Aorta (tissue), 5 donors: ENCODE data around the gene IFIH1. TPM values are rescaled to one million over a fixed set of nuclear protein-coding genes. Genes with fewer than 3 reads are reported as not detected.

ENCODE experiments used
- ATAC-seq: fragments of 200-7000 bp; cut with Tn5 transposase; one replicate; pipeline ENCODE4 v1.9.1; 2022; ENCODE audit warnings: moderate library complexity; ENCODE audit not compliant: low FRiP score
- DNase-seq, 2 donors: peaks; one replicate each; pipeline ENCODE4 v3.0.0-alpha.2; 2020
- H3K27ac ChIP-seq, 2 donors: one replicate each; pipeline ENCODE4 v1.5.1; 2013; ENCODE audit warnings: low read length in 2 of 2, mild to moderate bottlenecking in 2 of 2, moderate library complexity in 2 of 2, control low read depth in 1 of 2, inconsistent platforms in 1 of 2, low read depth in 1 of 2
- H3K27me3 ChIP-seq, 2 donors: one replicate each; pipeline ENCODE4 v1.6.1; 2013; ENCODE audit warnings: control low read depth in 1 of 2, low read length in 1 of 2, mild to moderate bottlenecking in 1 of 2, moderate library complexity in 1 of 2; ENCODE audit not compliant: insufficient read depth in 2 of 2, control insufficient read depth in 1 of 2
- H3K36me3 ChIP-seq, 2 donors: one replicate each; pipeline ENCODE4 v1.6.1; 2013; ENCODE audit warnings: control low read depth in 1 of 2, low read length in 1 of 2, mild to moderate bottlenecking in 1 of 2; ENCODE audit not compliant: insufficient read depth in 2 of 2, control insufficient read depth in 1 of 2
- H3K4me1 ChIP-seq, 2 donors: one replicate each; pipeline ENCODE4 v1.6.1; 2013; ENCODE audit warnings: low read length in 2 of 2, control low read depth in 1 of 2, mild to moderate bottlenecking in 1 of 2, moderate library complexity in 1 of 2; ENCODE audit not compliant: insufficient read depth in 2 of 2, control insufficient read depth in 1 of 2
- H3K4me3 ChIP-seq, 2 donors: one replicate each; pipeline ENCODE4 v1.5.1; 2013; ENCODE audit warnings: low read length in 2 of 2, control low read depth in 1 of 2, mild to moderate bottlenecking in 1 of 2
- H3K9me3 ChIP-seq: one replicate; pipeline ENCODE4 v1.6.1; 2013; ENCODE audit warnings: mild to moderate bottlenecking, low read length; ENCODE audit not compliant: control insufficient read depth
- WGBS, 2 donors: extraction: QIAGEN DNeasy Blood & Tissue Kit; methylation state at CpG; one replicate each; pipeline ENCODE4 v1.1.7; 2013; 5-methylcytosine and 5-hydroxymethylcytosine counted together
- intact Hi-C, 2 donors: fragments of 100-400 bp; cut with DNase I; formaldehyde crosslinking; loops; one replicate each; pipeline versions ENCODE4 v1.14.2 to v1.15.0; 2022
- polyA plus RNA-seq, 2 donors: library from polyadenylated mRNA; stranded (reverse); fragments of 200-250 nt; gene quantifications; one replicate each; pipeline ENCODE4 v1.2.3, GENCODE V29; 2013
- total RNA-seq, 2 donors: library from RNA; stranded (reverse); fragmentation: NEBNext Ultra II Directional; extraction: Animal tissue kit (Norgen Biotek cat#: 25700); gene quantifications; one replicate each; pipeline ENCODE4 v1.2.1, GENCODE V29; 2021
- donor health status: healthy with polysubstance abuse.
- donor health status: Bipolar disorder and iron deficiency.
- donor health status: DM: no; HTN: no; CAD: no.
- donor health status: DM: no; HTN: no; CAD: no.
- donor health status: DM: yes; HTN: yes; CAD: no.

IFIH1 gene
- total and polyA plus RNA-seq, 4 donors, result 6.5 to 22.1 (median 12.6) TPM

GRCh38 chr2:162221064-162221463 is 97.4 kb downstream of the IFIH1 start:
- 57 to 67% methylated on average over 11 of the region's 11 CpGs for WGBS, 2 donors
- Histone ChIP-seq H3K36me3 (no peaks in the 10 kb centered on the region), H3K27me3 (no peaks in the 10 kb centered on the region), H3K27ac (no peak overlapping the region), H3K4me1 (peaks cover 0 to 1% of the 10 kb centered on the region in 2 donors), H3K4me3 (no peak overlapping the region), H3K9me3 (no peaks in the 10 kb centered on the region)
- intact Hi-C loops, result loop anchor here (1.0 to 2.0 kb wide), 2 partner anchors 77 to 78 kb away; no protein-coding TSS in a partner anchor
- DNase-seq (peak; percentile 71 to 91), ATAC-seq (peak; percentile 94)

DNA sequence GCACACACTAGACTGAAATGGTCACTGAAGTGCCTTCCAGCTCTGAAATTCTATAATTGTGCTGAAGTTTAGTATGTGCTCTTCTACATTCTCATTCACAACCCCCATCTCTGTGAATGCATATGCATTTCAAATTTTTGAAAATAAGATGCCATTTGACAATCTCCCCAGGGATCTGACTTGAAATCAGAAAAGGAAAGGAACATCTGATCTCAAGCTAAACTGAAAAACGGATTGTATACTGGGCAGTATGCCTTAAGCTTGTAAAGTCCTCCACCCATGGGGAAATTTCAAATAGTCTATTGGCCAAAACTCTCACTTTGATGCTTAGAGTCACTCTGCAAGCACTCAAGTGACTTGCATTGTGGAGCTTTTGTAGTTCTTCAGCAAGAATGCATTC is 98.1 kb downstream of the IFIH1 start:
- peaks cover 0 to 1% of the 10 kb centered on the region in 2 donors for H3K4me1 ChIP-seq
- H3K27me3 ChIP-seq, result no peaks in the 10 kb centered on the region
- H3K9me3 ChIP-seq, result no peaks in the 10 kb centered on the region
- ATAC-seq, result no peak
- intact Hi-C loops, result loop anchor here in 1 of 2 donors (2.0 kb wide), 1 partner anchor 78 kb away; no protein-coding TSS in a partner anchor
- H3K36me3 ChIP-seq, result no peaks in the 10 kb centered on the region
- no peak for DNase-seq
- WGBS, 2 donors, result 22 to 32% methylated on average over 1 of the region's 1 CpG
- H3K4me3 ChIP-seq, result no peak overlapping the region
- no peak overlapping the region for H3K27ac ChIP-seq

DNA sequence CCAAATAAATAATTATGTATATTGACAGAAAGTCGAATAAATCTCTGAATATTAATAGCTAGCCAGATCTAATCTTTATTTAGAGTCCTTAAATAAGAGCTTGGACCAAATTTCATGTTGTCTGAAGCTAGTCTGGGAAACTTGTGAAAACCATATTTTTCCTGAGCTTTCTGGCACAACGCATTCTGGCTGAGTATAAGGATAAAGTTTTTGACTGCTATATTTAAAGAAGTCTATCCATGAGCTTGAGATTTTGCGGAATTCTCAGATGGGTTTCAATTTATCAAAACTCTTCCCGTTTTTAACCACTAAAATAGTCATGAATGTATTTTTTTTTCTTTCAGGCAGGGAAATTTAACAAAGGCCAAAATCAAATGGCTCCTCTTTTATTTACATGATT is 99.1 kb downstream of the IFIH1 start:
- Histone ChIP-seq H3K4me1 (peaks cover 0 to 1% of the 10 kb centered on the region in 2 donors), H3K27ac (no peak overlapping the region)

GRCh38 chr2:162217598-162217997 is 100.9 kb downstream of the IFIH1 start:
- DNase-seq (no peak), ATAC-seq (no peak)
- Histone ChIP-seq H3K27ac (no peak overlapping the region), H3K4me3 (no peak overlapping the region), H3K36me3 (no peaks in the 10 kb centered on the region), H3K4me1 (peaks cover 0 to 1% of the 10 kb centered on the region in 2 donors), H3K27me3 (no peaks in the 10 kb centered on the region), H3K9me3 (no peaks in the 10 kb centered on the region)
- intact Hi-C loops, result no loop called here
- WGBS, 2 donors, result 97 to 100% methylated on average over 1 of the region's 1 CpG

More for the DNA sequence above, 99.1 kb downstream of the IFIH1 start:
- 17 to 21% methylated on average over 4 of the region's 4 CpGs for WGBS, 2 donors
- no peak for DNase-seq
- H3K36me3 ChIP-seq, result no peaks in the 10 kb centered on the region
- H3K27me3 ChIP-seq, result no peaks in the 10 kb centered on the region
- H3K9me3 ChIP-seq, result no peaks in the 10 kb centered on the region
- no peak for ATAC-seq
- no peak overlapping the region for H3K4me3 ChIP-seq
- intact Hi-C loops, result no loop called here

Other genes starting within 250 kb of the IFIH1 start
- gene DPP4, start 244.5 kb downstream of the IFIH1 start, total RNA-seq, result 1 to 10 TPM; 3.5 to 3.7 TPM
- 1 to 10 TPM in 1 of 2 donors, under 1 TPM in 1; 0.20 to 4.1 TPM for gene DPP4, start 244.5 kb downstream of the IFIH1 start, polyA plus RNA-seq
- under 1 TPM in 1 of 2 donors, not detected in 1; 0.62 TPM for gene GCG, start 166.4 kb downstream of the IFIH1 start, total RNA-seq
- 1 to 10 TPM in 1 of 2 donors, under 1 TPM in 1; 0.97 to 1.6 TPM for gene GCG, start 166.4 kb downstream of the IFIH1 start, polyA plus RNA-seq
- gene FAP, start 75.2 kb downstream of the IFIH1 start, total RNA-seq, result 10 to 100 TPM; 28.6 to 65.8 TPM
- 10 to 100 TPM; 19.2 to 23.5 TPM for gene FAP, start 75.2 kb downstream of the IFIH1 start, polyA plus RNA-seq
- gene GCA, start 25.4 kb upstream of the IFIH1 start, total RNA-seq, result 10 to 100 TPM; 32.5 to 35.2 TPM
- gene GCA, start 25.4 kb upstream of the IFIH1 start, polyA plus RNA-seq, result 10 to 100 TPM; 16.3 to 18.5 TPM